Activated CD4-positive, alpha-beta T cell treated with anti-CD3 and anti-CD28 coated beads, Interleukin-2, Interleukin-4, amounts not matched to agents 100 ng/mL and 50 ng/mL, durations not matched to agents 16 hours and 8 hours (primary cell): Measurements from ENCODE around the gene GABPB2.
A peak's percentile ranks its signal among the peaks of the same experiment; 100 is the strongest.

ENCODE experiments used
- DNase-seq: peaks from one replicate; pipeline ENCODE4 v3.0.0-alpha.2; 2020; ENCODE audit warnings: low spot score

Gene GABPB2

DNA sequence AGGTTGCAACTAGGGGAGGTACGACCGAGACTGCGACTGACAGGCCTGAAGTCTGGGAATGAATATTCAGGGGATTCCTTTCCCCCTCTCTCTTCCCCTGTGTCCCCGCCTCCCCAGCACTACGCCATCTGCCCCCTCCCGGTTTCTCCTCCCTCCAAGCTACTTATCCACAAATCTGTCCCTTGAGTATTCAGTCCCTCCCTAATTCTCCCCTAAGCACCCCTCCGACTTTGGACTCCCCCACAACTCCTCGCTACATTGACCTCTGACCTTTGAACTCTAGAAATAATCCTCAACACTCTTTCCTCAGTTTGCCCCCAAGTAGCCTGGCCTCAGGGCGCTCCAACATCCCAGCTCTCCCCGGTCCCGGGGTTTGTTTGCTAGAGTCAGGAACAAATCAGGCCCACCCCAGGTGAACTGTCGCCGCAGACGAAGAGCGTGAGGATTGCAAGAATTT lies 94.7 kb downstream of the GABPB2 start:
- DNase-seq = no peak

DNA sequence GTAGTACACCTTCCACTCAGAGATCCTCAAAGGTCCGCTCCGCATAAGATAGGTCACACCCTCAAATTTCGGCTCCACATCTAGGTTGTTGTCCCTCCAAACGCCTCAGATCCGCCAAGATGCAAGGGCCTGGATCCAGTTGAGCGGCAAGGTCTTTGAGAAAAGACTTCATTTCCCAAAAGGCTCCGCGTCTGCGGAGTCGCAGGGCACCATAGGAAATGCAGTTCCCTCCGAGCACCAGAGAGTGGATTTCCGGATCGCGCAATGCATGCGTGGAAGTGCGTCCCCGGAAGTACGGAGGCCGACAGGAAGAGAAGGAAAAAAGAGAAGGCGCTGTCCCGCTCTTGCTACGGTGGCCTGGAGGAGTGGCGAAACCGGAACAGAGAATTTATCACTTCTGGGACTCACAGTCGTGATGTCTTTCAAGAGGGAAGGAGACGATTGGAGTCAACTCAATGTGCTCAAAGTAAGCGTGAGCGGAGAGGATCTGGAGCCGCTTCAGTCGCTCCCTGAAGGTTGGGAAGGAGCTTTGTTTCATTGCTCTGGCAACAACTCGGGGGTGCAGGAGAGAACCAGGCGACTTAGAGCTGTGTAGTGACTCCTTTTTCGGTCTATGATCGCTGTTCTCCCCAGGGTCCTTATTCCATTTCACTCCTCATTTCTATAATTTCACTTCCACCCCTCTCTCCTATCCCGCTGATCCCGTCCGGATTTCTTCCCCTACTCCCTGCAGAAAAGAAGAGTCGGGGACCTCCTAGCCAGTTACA lies 95.4 kb downstream of the GABPB2 start, which contains the start of the genes LYSMD1 and SCNM1:
LYSMD1 (minus strand) TSS at position 165 of the 767 bp plus-strand sequence. CDS start 644 bp downstream, outside the sequence.
SCNM1 (plus strand) TSS at position 407 of the 767 bp plus-strand sequence; CDS start at position 416, 9 bp downstream.
- DNase-seq = peak; percentile 98

DNA sequence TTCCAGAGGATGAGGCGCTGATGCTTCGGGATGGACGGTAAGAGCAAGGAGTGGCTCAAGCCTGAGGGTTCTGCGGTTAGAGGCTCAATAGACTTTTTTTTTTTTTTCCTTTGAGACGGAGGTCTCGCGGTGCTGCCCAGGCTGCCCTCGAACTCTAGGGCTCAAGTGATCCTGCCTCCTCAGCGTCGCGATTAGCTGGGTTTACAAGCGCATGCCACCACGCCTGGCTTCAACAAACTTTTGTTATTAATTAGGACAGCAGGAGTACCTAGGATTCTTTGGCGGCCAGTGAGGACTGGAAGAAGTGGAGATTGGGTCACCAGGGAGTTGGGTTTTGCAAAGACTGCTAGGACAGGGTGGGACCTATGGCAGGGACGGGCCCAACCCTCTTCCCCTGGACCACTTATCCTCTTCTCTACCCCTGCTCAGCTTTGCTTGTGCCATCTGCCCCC lies 96.0 kb downstream of the GABPB2 start:
- no peak for DNase-seq

DNA sequence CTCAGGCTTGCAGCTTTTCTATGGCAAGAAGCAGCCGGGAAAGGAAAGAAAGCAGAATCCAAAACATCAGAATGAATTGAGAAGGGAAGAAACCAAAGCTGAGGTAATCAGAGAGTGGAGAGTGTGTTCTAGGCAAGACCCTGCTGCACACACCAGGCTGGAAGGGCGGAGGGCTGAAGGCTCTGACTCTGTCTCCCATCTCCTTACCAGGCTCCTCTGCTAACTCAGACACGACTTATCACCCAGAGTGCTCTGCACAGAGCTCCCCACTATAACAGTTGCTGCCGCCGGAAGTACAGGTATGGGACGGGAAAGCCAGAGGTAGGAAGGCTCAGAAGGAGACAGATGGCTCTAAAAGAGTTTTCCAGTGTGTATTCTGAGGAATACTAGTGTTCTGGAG lies 96.6 kb downstream of the GABPB2 start:
- DNase-seq = no peak

DNA sequence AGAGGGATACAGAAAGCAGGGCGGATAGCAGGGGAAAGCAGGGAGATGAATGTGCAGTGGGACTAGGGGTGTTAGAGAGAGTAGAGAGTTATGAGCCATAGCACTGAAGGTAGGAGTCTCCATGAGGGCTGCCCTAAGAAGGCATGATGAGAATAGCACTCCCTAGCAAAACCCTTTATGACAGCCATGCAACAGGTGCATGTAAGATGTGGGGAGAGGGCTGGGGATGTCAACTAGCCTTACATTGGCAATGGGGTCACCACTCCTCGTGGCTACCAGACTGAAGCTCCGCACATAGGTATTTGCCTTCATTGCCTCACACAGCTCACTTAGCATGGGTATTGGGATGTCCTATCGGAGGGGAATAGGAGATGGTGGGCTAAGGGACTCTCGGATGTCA lies 100.6 kb downstream of the GABPB2 start:
- no peak for DNase-seq
